ENCODE data around the gene SPTBN4.
"Not testable (repeated sequence)": the region's sequence is repeated elsewhere in the genome, so short reads cannot be mapped to it uniquely, and the experiment has no call there.

SPTBN4 gene

DNA sequence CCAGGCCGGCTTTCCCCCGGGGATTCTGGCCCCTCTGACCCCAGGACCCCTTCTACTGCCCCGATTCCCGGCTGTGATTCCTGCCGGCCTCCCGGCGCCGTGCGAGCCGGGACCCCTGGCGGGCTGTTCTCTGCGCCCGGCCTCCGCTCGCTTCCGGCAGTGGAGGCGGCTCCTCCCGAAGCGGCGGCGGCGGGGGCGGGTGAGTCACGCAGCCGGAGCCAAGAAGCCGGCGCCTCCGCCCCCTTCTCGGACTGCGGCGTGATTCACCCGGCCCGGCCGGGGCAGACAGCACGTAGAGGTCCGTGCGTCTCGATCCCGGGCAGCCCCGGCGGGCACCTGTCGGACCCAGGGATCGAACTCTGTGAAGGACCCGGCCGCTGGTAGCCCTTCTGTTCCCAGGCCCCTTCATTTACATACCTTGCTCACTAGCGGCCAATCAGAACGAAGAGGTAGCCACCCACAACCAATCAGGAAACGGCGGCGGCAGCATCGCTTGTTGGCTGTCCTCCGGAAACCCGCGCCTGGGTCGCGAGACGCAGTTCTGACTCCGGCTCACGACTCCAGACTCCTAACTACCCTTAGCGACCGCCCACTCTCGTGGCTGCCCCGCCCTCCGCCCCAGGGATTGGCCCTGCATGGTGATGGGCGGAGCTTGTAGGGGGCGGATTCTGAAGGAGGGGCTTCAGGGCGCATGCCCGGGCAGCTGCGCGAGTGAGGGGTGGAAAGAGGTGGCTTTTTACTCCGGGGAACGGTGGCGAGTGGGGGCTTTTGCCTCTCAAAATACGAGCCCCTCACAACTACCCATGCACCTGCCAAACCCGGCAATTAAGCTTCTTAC lies 41.1 kb upstream of the SPTBN4 start, which contains the start of gene SERTAD1:
TSS of gene SERTAD1 (minus strand) at position 543 of the 838 bp plus-strand sequence. CDS start 2,446 bp downstream, outside the sequence.
- peak; percentile 97 for DNase-seq (ENCODE audit: low spot score)
- TF ChIP-seq CTCF (conservative IDR thresholded peaks at IDR 0.05; ENCODE audit: low read depth) = peak; percentile 51
- peak within 1 kb of the TSS; percentile 99 for H3K27ac ChIP-seq
- ChIA-PET POLR2A (ENCODE audit: low non-redundant PET) (interaction anchor here (0.7 to 1.4 kb wide), 4 partner anchors 10 to 1464 kb away, joined by 3 to 13 read pairs (median 4); no protein-coding TSS in a partner anchor), CTCF (interaction anchor here (0.6 to 0.9 kb wide), 3 partner anchors 18 to 121 kb away, joined by 3 to 5 read pairs (median 3); no protein-coding TSS in a partner anchor)

DNA sequence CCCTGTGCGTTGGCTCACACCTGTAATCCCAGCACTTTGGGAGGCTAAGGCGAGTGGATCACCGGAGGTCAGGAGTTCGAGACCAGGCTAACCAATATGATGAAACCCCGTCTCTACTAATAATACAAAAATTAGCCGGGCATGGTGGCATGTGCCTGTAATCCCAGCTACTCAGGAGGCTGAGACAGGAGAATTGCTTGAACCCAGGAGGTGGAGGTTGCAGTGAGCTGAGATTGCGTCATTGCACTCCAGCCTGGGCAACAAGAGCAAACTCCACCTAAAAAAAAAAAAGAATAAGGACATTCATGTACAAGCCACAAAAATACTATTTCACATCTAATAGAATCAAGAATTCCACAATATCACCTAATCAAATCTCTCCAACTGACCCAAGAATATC lies 38.6 kb upstream of the SPTBN4 start:
- H3K27ac ChIP-seq = 0 out of 2 replicates have a peak overlapping the region, but pooled peaks have one; percentile 99
- POLR2A ChIA-PET (ENCODE audit: low non-redundant PET) = interaction anchor here (0.6 kb wide), 1 partner anchor 21 kb away, joined by 3 read pairs; no protein-coding TSS in a partner anchor
- DNase-seq (ENCODE audit: low spot score); CTCF ChIA-PET: not testable (repeated sequence)

- H3K27ac ChIP-seq; DNase-seq (ENCODE audit: low spot score); CTCF ChIA-PET: not testable (repeated sequence)
- POLR2A ChIA-PET (ENCODE audit: low non-redundant PET) = interaction anchor here (0.6 kb wide), 1 partner anchor 27 kb away, joined by 7 read pairs; no protein-coding TSS in a partner anchor
These were observed 36.6 kb upstream of the SPTBN4 start for GRCh38 chr19:40430242-40430641.

GRCh38 chr19:40431698-40432097 lies 35.1 kb upstream of the SPTBN4 start:
- no peak for DNase-seq (ENCODE audit: low spot score)
- H3K27ac ChIP-seq = peak overlapping the region; percentile 96
- no peak for TF ChIP-seq CTCF (conservative IDR thresholded peaks at IDR 0.05; ENCODE audit: low read depth)
- CTCF ChIA-PET = no interaction called here
- POLR2A ChIA-PET (ENCODE audit: low non-redundant PET) = interaction anchor here (0.9 kb wide), 1 partner anchor 11 kb away, joined by 7 read pairs; no protein-coding TSS in a partner anchor

DNA sequence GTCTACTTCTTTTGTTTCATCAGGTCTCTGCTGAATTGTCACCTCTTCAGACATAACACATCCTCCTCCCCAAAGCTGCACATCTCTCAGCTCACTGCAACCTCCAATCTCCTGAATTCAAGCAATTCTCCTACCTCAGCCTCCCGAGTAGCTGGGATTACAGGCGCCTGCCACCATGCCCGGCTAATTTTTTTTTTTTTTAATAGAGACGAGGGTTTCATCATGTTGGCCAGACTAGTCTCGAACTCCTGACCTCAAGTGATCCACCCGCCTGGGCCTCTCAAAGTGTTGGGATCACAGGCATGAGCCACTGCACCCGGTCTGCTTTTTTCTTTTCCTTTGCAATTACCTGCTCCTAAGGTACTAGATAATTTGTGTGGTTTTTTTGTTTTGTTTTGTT lies 34.0 kb upstream of the SPTBN4 start:
- ChIA-PET CTCF (interaction anchor here (0.7 kb wide), 1 partner anchor 368 kb away, joined by 4 read pairs; no protein-coding TSS in a partner anchor), POLR2A (ENCODE audit: low non-redundant PET) (interaction anchor here (0.6 to 1.2 kb wide), 2 partner anchors 9 to 10 kb away, joined by 3 to 4 read pairs; no protein-coding TSS in a partner anchor)
- peak overlapping the region; percentile 96 for H3K27ac ChIP-seq

GRCh38 chr19:40433391-40434216 lies 33.2 kb upstream of the SPTBN4 start:
- H3K27ac ChIP-seq = peak overlapping the region; percentile 96
- ChIA-PET POLR2A (ENCODE audit: low non-redundant PET) (interaction anchor here (0.6 to 1.2 kb wide), 2 partner anchors 8 to 11 kb away, joined by 3 to 4 read pairs; no protein-coding TSS in a partner anchor), CTCF (interaction anchor here (0.7 to 1.0 kb wide), 2 partner anchors 9 to 367 kb away, joined by 4 read pairs; no protein-coding TSS in a partner anchor)
- DNase-seq (ENCODE audit: low spot score) = peak; percentile 80
- no peak for TF ChIP-seq CTCF (conservative IDR thresholded peaks at IDR 0.05; ENCODE audit: low read depth)

More for the DNA sequence above, 34.0 kb upstream of the SPTBN4 start:
- DNase-seq (ENCODE audit: low spot score) = not testable (repeated sequence)

GRCh38 chr19:40438284-40438683 lies 28.5 kb upstream of the SPTBN4 start:
- POLR2A ChIA-PET (ENCODE audit: low non-redundant PET) = interaction anchor here (0.7 kb wide), 1 partner anchor 30 kb away, joined by 6 read pairs; no protein-coding TSS in a partner anchor
- CTCF ChIA-PET = interaction anchor here (0.7 to 1.2 kb wide), 2 partner anchors 64 to 280 kb away, joined by 3 to 4 read pairs; no protein-coding TSS in a partner anchor

More at GRCh38 chr19:40438284-40438683, 28.5 kb upstream of the SPTBN4 start:
- H3K27ac ChIP-seq = peak overlapping the region; percentile 44
- DNase-seq (ENCODE audit: low spot score) = no peak
- no peak for TF ChIP-seq CTCF (conservative IDR thresholded peaks at IDR 0.05; ENCODE audit: low read depth)

Data from RWPE1 (cell line).